SK-N-MC (cell line): ENCODE data around the gene COL12A1.

ENCODE experiments used
- EZH2 ChIP-seq: fragments of 200-600 bp; sonication (generic); IDR thresholded peaks from one replicate; pipeline ENCODE4 v1.6.1; 2017; ENCODE audit warnings: antibody characterized with exemption
- POLR2AphosphoS5 ChIP-seq: IDR thresholded peaks from 2 replicates; pipeline ENCODE4 v1.6.1; 2012; ENCODE audit warnings: mild to moderate bottlenecking, low read depth, low read length, borderline replicate concordance

GRCh38 chr6:75135450-75135849, 70.4 kb downstream of the COL12A1 start:
- TF ChIP-seq POLR2AphosphoS5 (no peak), EZH2 (no peak)
